KMS-11 (cell line): Measurements from ENCODE around the gene TRAIP.

ENCODE experiments used
- H2AFZ ChIP-seq: fragments of 200-600 bp; sonication (generic); 2 replicates; pipeline ENCODE4 v1.6.1; 2016; ENCODE audit warnings: antibody characterized with exemption, mixed run types, low read depth
- H3K27ac ChIP-seq: fragments of 200-600 bp; sonication (generic); 2 replicates; pipeline ENCODE4 v1.6.1; 2016; ENCODE audit warnings: mild to moderate bottlenecking, mixed run types
- H3K27me3 ChIP-seq: fragments of 200-600 bp; sonication (generic); 2 replicates; pipeline ENCODE4 v1.6.1; 2017; ENCODE audit warnings: mild to moderate bottlenecking, low read depth, mixed run types, moderate library complexity; ENCODE audit not compliant: insufficient read depth
- H3K36me3 ChIP-seq: fragments of 200-600 bp; sonication (generic); 2 replicates; pipeline ENCODE4 v1.6.1; 2017; ENCODE audit warnings: mild to moderate bottlenecking, mixed run types; ENCODE audit not compliant: insufficient read depth
- H3K4me1 ChIP-seq: fragments of 200-600 bp; sonication (generic); 2 replicates; pipeline ENCODE4 v1.6.1; 2016; ENCODE audit warnings: mild to moderate bottlenecking, low read depth, mixed run types; ENCODE audit not compliant: poor library complexity, severe bottlenecking
- H3K4me2 ChIP-seq: fragments of 200-600 bp; sonication (generic); 2 replicates; pipeline ENCODE4 v1.7.0; 2016; ENCODE audit warnings: mild to moderate bottlenecking, mixed run types
- H3K4me3 ChIP-seq: fragments of 200-600 bp; sonication (generic); IDR thresholded peaks from 2 replicates; pipeline ENCODE4 v1.6.1; 2017; ENCODE audit warnings: low read depth, low read length, mixed read lengths; ENCODE audit not compliant: insufficient read depth
- H3K79me2 ChIP-seq: fragments of 200-600 bp; sonication (generic); 2 replicates; pipeline ENCODE4 v1.6.1; 2016; ENCODE audit warnings: low read depth, mixed run types; ENCODE audit not compliant: insufficient read depth
- H3K9ac ChIP-seq: fragments of 200-600 bp; sonication (generic); 2 replicates; pipeline ENCODE4 v1.6.1; 2016; ENCODE audit warnings: mild to moderate bottlenecking, mixed run types
- H4K20me1 ChIP-seq: fragments of 200-600 bp; sonication (generic); 2 replicates; pipeline ENCODE4 v1.6.1; 2016; ENCODE audit warnings: mild to moderate bottlenecking, mixed run types; ENCODE audit not compliant: insufficient read depth
- TF ChIP-seq, protein P1 (sequence below): fragments of 200-600 bp; sonication (generic); conservative IDR thresholded peaks from 2 replicates; pipeline ENCODE4 v1.6.1; 2017; ENCODE audit warnings: low read depth, mild to moderate bottlenecking, antibody characterized with exemption, low read length, moderate library complexity, mixed read lengths

TRAIP gene

DNA sequence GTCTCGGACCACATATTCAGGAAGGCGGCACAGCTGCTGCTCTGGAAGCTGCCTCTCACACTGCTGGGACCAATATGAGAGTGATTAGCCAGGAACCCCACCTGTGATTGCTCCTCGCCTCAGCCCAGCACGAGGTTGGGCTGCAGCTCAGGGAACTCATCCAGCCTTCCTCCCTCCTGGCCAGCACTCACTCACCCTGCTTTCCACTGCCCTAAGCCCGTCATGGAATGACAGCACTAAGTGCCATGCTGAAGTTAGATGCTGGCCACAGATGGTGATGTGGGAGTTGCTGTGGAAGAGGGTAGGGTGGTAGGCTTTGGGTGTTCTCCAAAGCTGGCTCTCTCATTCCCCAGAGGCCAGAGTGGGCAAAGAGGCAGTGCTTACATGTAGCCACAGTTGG lies 40.0 kb upstream of the TRAIP start:
- Histone ChIP-seq H3K79me2 (no peaks in the 10 kb centered on the region), H2AFZ (no peak overlapping the region), H4K20me1 (no peaks in the 10 kb centered on the region), H3K27ac (no peak overlapping the region), H3K36me3 (no peaks in the 10 kb centered on the region), H3K4me1 (peaks cover 3% of the 10 kb centered on the region), H3K4me2 (no peak overlapping the region), H3K4me3 (no peak overlapping the region), H3K9ac (no peak overlapping the region), H3K27me3 (no peaks in the 10 kb centered on the region)
- TF ChIP-seq, protein P1, sequence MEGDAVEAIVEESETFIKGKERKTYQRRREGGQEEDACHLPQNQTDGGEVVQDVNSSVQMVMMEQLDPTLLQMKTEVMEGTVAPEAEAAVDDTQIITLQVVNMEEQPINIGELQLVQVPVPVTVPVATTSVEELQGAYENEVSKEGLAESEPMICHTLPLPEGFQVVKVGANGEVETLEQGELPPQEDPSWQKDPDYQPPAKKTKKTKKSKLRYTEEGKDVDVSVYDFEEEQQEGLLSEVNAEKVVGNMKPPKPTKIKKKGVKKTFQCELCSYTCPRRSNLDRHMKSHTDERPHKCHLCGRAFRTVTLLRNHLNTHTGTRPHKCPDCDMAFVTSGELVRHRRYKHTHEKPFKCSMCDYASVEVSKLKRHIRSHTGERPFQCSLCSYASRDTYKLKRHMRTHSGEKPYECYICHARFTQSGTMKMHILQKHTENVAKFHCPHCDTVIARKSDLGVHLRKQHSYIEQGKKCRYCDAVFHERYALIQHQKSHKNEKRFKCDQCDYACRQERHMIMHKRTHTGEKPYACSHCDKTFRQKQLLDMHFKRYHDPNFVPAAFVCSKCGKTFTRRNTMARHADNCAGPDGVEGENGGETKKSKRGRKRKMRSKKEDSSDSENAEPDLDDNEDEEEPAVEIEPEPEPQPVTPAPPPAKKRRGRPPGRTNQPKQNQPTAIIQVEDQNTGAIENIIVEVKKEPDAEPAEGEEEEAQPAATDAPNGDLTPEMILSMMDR: no peak

DNA sequence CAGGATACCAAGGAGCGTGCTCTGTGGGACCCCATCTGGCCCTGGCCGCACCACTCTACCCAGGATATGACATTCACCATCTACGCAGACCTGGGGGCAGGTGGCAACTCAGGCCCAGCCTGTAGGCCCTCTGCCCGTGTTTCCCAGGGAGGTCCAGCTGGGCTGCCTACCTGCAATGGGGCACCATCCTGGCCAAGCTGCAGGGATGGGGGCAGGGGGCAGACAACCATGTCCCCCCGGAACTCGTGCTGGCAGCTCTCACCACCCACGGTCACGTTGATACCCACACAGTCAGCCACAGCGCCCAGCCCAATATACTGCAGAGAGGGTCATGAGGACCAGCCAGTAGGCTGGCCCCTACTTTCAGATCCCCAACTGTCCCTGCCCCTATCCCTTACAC lies 39.4 kb upstream of the TRAIP start:
- Histone ChIP-seq H2AFZ (no peak overlapping the region), H3K4me2 (no peak overlapping the region), H3K27me3 (no peaks in the 10 kb centered on the region), H3K4me3 (no peak overlapping the region), H3K79me2 (no peaks in the 10 kb centered on the region), H3K4me1 (no peaks in the 10 kb centered on the region), H3K36me3 (no peaks in the 10 kb centered on the region), H4K20me1 (no peaks in the 10 kb centered on the region), H3K9ac (no peak overlapping the region), H3K27ac (no peak overlapping the region)
- TF ChIP-seq, protein P1: no peak

DNA sequence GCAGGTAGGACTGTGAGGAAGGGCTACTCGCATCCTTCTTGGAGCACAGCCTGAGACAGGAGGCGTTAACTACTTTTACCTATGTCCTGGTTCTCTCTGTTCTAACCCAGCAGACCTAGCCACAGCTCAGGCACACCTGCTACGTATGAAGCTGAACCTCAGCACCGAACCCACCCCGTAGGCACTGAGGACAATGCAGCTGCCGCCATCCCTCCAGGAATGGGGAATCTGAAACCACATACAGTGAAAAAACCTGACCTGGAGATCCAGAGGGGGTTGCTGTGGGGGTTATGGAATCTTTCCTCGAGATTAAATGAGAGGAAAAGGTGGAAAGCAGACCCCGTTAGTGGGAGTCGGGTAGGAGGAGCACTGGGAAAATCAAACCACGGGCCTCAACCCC lies 32.9 kb upstream of the TRAIP start:
- TF ChIP-seq, protein P1: no peak

DNA sequence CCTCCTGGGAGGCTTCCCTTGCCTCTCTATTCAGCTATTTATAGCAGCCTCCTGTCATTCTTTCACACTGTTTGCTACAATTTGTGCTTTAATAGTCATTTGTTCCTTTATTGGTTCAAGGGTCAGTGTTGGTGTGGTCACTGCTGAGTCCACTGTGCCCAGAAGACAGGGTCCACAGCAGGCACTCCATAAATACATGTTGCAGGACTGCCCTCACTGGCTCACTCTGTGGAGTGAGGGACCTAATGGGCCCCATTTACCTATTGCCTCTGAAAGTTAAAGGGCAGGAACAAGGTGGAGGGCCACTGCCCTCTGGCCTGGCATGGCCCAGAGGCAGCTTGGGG lies 30.5 kb upstream of the TRAIP start:
- no peaks in the 10 kb centered on the region for H4K20me1 ChIP-seq
- no peak overlapping the region for H3K4me2 ChIP-seq
- H2AFZ ChIP-seq: no peak overlapping the region
- H3K27ac ChIP-seq: no peak overlapping the region
- no peaks in the 10 kb centered on the region for H3K79me2 ChIP-seq
- no peaks in the 10 kb centered on the region for H3K4me1 ChIP-seq
- H3K9ac ChIP-seq: no peak overlapping the region
- no peak overlapping the region for H3K4me3 ChIP-seq
- H3K36me3 ChIP-seq: no peaks in the 10 kb centered on the region
- TF ChIP-seq, protein P1: no peak
- no peaks in the 10 kb centered on the region for H3K27me3 ChIP-seq

More for the DNA sequence above, 32.9 kb upstream of the TRAIP start:
- Histone ChIP-seq H3K27me3 (no peaks in the 10 kb centered on the region), H3K4me2 (no peak overlapping the region), H3K9ac (no peak overlapping the region), H3K36me3 (no peaks in the 10 kb centered on the region), H3K27ac (no peak overlapping the region), H3K79me2 (no peaks in the 10 kb centered on the region), H4K20me1 (no peaks in the 10 kb centered on the region), H3K4me1 (no peaks in the 10 kb centered on the region), H2AFZ (no peak overlapping the region), H3K4me3 (no peak overlapping the region)

DNA sequence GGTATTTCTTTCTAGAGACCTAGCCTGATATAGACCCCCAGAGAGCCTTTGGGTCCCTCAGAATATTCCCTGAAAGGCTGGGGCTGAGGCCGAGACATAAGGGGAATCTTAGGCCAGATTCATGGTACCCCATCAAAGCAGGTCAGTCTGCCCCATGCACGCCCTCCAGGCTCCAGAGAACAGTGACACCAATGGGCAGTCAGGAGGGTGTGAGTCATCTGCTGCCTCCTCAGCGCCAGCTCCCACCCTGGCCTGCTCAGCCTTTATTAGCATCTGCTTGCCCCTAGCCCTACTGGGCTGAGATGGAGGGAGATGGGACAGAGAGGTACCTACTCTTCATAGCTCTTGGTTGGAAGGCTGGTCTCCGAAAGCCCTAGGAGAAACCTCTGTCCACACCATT lies 27.6 kb upstream of the TRAIP start:
- Histone ChIP-seq H3K4me1 (no peaks in the 10 kb centered on the region), H3K9ac (no peak overlapping the region), H3K27ac (no peak overlapping the region), H3K79me2 (no peaks in the 10 kb centered on the region), H2AFZ (no peak overlapping the region), H3K27me3 (no peaks in the 10 kb centered on the region), H3K36me3 (no peaks in the 10 kb centered on the region), H3K4me3 (no peak overlapping the region), H3K4me2 (no peak overlapping the region), H4K20me1 (no peaks in the 10 kb centered on the region)
- TF ChIP-seq, protein P1: no peak
